Measurements from ENCODE around the gene MYO1F.

- no peak for TF ChIP-seq CTCF (conservative IDR thresholded peaks at IDR 0.05)
- no peak for TF ChIP-seq ZFX (IDR thresholded peaks at IDR 0.05)
These were observed 49.6 kb upstream of the MYO1F start for GRCh38 chr19:8626842-8627241.

Measured in C4-2B (cell line).